GM12873 (cell line): ENCODE data around the gene SLC13A2.

Experiments used
- CTCF ChIP-seq: IDR thresholded peaks from 2 replicates; pipeline ENCODE4 v1.5.1; 2012; ENCODE audit warnings: low read depth, mild to moderate bottlenecking, moderate library complexity, low read length, control low read depth; ENCODE audit not compliant: insufficient read depth; ENCODE audit errors: missing control alignments

Gene SLC13A2

GRCh38 chr17:28446716-28447395 is 26.6 kb upstream of the SLC13A2 start:
- TF ChIP-seq CTCF = no peak

- no peak for TF ChIP-seq CTCF
These were observed 26.1 kb upstream of the SLC13A2 start for GRCh38 chr17:28447396-28447760.

DNA sequence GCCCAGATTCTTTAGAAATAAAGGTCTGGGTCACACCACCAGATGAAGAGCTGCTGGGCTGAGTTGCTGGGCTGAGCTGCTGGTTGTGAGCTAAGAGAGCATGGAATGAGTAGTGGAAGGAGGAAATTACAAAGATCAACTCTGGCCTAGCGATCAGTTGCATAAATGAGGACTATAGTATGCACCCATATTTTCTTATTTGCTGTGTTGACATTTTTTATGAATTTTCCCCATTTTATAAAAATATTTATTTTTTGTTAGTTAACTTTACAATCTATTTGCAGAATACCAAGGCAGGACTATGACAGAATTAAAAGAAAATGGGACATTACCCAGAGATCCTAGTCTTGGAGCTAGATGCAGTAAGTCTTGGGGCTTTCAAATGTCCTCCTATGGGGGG is 23.6 kb upstream of the SLC13A2 start:
- TF ChIP-seq CTCF = no peak

DNA sequence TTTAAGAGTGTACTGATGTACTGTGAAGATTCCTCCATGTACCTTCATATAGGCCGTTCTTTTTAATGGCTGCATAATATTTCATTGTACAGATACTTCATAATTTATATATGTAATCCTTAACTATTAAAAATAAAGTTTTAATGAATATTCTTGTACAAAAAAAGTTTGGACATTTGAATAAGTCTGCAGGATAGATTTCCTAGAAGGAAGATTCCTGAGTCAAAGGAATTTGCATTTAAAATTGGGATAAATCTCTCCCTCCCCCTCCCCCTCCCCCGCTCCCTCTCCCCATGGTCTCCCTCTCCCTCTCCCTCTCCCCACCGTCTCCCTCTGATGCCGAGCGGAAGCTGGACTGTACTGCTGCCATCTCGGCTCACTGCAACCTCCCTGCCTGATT is 15.6 kb upstream of the SLC13A2 start:
- no peak for TF ChIP-seq CTCF

- TF ChIP-seq CTCF = no peak
These were observed 12.5 kb upstream of the SLC13A2 start for GRCh38 chr17:28460901-28461300.

- TF ChIP-seq CTCF = no peak
These were observed 7.4 kb upstream of the SLC13A2 start for GRCh38 chr17:28466001-28466400.

- TF ChIP-seq CTCF = no peak
These were observed 6.9 kb upstream of the SLC13A2 start for GRCh38 chr17:28466521-28467048.
